Kidney glomerular epithelial cell (primary cell): ENCODE measurements around the gene CDCA4.
"Not testable (repeated sequence)": the region's sequence is repeated elsewhere in the genome, so short reads cannot be mapped to it uniquely, and the experiment has no call there.

Experiments used
- DNase-seq: peaks from one replicate; lab custom pipeline; 2025; lab: John Stamatoyannopoulos, UW

CDCA4 gene

GRCh38 chr14:105058521-105059034, 37.7 kb upstream of the CDCA4 start:
- no peak for DNase-seq

DNA sequence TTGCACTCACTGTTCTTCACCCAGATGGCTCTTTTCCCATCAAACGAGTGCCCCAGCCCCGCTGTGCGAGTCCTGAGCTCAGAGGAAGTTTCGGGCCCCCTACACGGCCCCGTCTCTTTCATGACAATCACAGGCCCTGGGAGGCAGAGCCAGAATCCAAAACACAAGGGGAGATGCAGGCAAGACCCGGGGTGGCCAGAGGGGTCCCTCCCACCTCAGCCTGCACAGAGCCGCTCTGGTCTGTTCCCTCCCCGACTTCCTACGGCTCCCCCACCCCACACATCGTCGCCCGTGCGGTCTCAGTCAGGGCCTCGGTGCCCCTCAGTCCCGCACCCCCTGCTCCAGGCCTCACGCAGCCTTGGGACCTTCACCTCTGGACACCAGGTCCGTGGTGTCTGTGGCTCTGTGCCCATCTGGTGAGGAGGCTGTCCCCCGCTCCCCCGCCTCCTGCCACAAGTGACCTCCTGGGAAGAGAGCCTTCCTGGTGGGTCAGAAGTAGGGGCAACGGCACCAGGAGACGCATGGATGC, 35.5 kb upstream of the CDCA4 start:
- DNase-seq = no peak

GRCh38 chr14:105055736-105056302, 34.9 kb upstream of the CDCA4 start:
- no peak for DNase-seq

- no peak for DNase-seq
These were observed 34.5 kb upstream of the CDCA4 start for GRCh38 chr14:105055334-105055733.

DNA sequence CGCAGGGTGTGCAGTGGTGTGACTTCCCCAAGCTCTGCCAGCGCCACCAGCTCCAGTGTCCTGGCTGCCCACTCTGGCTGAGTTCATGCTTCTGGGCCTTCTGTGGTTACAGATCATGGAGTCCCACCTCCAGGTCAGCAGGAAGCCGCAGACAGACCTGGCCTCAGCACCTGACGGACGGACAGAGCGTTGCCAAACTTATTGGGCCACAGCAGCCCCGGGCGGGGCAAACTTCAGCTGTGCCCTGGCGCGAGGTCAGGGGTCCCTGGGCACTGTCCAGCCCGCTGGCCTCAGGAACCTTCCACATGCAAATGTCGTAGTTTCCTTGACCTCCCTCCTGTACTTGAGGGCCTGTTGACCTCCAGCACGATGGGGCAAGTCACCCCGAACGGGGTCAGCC, 33.1 kb upstream of the CDCA4 start:
- no peak for DNase-seq

DNA sequence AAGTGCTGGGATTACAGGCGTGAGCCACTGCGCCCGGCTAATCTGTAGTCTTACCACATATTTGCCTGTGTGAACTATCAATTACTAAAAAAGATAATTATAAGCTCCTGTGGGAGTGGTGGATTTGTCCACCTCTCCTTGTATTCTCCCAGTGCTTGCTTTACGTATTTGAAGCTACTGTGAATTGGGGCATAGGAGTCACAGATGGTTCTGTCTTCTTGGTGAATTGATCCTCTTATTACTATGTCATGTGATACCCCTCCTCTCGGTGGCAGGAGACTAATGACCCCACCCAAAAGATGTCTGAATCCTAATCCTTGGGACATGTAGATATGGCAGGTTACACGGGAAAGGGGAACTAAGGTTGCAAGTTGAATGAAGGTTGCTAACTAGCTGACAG, 32.5 kb upstream of the CDCA4 start:
- no peak for DNase-seq

DNA sequence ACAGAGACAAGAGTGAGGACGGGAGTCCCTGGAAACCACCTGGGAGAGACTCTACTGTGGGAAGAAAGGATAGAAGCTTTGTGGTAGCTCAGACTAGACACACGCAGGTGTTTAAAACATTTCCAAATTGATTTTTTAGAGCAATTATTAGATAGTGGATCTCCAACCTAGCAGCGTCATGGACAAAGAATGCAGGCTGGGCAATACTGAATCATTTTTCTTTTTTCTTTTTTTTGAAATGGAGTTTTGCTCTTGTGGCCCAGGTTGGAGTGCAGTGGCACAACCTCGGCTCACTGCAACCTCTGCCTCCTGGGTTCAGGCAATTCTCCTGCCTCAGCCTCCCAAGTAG, 31.2 kb upstream of the CDCA4 start:
- no peak for DNase-seq

GRCh38 chr14:105051182-105052109, 30.6 kb upstream of the CDCA4 start:
- DNase-seq = no peak

- peak; percentile 16 for DNase-seq
These were observed 29.6 kb upstream of the CDCA4 start for GRCh38 chr14:105050551-105050897.

DNA sequence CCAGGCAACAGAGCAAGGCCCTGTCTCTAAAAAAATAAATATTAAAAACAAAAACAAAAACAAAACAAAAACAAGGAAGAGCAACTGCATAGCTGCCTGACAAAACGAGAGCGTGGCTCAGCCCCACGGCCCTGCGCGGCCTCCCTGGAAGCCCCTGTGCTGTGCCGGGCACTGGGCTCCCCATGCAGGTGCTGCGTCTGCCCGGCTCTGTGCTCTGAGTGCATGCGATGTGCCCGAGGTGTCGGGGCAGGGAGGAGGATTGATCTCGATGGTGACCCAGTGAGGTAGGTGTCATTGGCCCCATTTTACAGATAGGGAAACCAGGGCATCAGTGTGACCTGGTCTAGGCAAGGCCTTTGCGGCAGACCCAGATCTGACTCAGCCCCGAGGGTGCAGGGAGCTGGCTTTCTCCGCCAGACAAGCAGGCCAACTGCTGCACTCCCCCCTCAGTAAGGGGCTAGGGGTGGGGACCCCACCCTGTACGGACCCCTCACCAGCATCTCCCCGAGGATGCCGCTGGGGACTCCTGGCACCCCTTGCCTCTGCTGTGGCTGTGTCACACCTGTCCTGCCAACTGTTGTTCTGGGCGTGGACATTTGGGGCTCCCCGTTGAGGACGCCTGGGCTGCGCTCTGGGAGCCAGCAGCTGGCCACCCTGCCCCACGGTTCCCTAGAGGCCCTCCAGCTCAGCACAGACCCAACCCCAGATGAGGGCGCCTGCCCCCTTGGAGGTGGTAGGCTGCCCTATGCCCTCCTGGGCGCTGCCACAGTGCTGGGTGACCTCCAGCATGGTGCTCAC, 29.1 kb upstream of the CDCA4 start:
- DNase-seq = no peak

GRCh38 chr14:105047283-105048016, 26.6 kb upstream of the CDCA4 start:
- DNase-seq = no peak

- no peak for DNase-seq
These were observed 26.0 kb upstream of the CDCA4 start for GRCh38 chr14:105046891-105047282.

DNA sequence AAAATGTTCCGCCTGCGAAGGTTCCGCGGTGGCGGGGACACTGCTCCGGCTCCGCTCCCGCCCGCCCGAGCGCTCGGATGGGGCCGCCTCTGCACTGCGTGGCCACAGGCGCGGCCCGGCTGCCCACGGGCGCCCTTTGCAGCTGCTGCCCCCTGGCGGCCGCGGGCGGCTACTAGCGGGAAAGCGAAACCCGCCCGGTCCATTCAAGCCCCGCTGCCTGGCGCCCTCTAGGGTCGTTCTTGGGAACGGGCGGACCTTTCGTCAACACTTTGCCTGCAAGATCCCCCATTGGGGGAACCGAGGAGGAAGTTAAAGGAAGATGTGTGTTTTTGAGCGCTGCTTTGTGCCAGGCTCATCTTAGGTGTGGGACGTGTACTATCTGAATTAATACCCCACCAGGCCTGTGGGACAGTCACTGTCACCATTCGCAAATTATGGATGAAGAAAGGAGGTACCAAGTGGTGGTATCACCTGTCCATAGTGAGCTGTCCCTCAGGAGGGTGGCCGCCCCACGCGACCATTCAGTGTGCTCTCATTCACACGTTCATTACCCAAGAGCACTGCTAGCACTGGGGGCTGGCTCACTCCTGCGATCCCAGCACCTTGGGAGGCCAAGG, 24.9 kb upstream of the CDCA4 start:
- peak; percentile 68 for DNase-seq

DNA sequence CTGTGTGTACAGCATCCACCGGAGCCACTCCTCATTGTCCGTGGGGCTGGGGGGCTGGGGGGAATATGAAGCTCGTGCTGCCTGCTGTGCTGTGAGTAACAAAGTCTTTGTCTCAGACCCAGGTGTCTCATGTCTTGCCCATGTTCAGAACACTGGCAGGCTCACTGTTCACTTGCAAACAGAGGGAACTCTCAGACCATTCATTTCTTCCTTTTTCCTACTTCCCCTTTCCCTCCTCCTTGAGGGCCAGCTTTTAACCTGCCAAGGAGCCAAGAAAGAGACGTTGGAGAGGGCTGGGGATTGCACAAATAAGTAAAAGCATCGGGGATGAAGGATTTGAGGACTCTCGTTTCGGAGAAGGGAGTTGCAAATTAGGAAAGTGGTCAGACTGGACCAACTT, 22.8 kb upstream of the CDCA4 start:
- no peak for DNase-seq

DNA sequence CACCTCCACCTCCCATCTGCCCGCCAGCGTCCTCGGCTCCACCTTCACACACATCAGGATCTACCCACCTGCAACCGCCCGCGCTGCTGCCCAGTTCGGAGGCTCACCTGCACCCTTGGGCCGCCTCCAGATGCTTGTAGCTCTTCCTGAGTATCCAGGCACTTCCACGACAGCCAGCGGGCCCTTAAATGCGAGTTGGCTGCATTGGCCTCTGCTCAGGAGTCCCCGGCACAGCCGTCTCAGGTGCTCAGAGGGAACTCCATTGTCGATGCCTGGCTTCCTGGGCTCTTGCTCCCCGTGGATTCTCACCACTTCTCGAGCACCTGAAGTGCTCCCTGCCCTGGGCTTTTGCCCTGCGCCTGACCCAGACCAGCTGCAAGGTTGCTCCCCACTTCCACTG, 21.9 kb upstream of the CDCA4 start:
- no peak for DNase-seq

- DNase-seq = no peak
These were observed 21.2 kb upstream of the CDCA4 start for GRCh38 chr14:105041841-105042765.

- DNase-seq = no peak
These were observed 18.7 kb upstream of the CDCA4 start for GRCh38 chr14:105039458-105040205.

DNA sequence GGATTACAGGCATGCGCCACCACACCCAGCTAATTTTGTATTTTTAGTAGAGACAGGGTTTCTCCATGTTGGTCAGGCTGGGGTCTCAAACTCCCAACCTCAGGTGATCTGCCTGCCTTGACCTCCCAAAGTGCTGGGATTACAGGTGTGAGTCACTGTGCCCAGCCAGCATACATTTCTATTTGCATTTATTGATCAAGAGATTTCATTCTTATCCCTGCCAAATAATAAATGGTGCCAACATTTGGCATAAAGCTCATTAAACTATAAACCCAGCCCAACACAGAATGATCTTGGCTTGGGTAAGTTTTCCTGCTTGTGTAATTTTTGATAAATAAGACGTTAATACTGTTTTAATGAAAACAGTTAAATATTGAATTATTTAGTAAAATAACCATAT, 14.7 kb upstream of the CDCA4 start:
- DNase-seq = not testable (repeated sequence)

DNA sequence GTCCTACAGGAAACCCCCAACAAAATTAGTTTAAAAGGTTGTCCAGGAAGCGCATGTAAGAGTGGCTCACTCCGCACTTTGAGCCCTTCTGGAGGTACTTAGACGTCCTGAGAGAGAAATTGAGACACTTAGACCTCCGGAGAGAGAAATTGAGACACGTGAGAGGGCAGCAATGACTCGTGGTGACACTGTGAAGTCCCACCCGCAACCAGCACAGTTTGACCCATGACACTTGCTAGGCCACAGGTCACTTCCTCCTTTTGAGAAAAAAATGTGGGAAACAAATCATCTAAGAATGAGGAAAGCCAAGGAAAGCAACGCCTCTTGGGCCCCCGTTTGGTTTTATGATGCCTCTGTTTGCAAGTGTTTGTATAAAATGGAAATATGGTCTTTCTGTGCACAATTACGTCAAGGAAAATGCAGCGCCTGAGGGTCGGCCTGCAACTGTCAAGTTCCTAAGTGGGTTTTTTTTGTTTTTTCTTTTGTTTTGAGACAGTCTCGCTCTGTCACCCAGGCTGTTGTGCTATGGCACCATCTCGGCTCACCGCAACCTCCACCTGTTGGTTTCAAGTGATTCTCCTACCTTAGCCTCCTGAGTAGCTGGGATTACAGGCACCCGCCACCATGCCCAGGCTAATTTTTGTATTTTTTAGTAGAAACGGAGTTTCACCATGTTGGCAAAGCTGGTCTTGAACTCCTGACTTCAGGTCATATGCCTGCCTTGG, 13.6 kb upstream of the CDCA4 start:
- no peak for DNase-seq
